ENCODE results near the gene FCN2.

GRCh38 chr9:134835987-134836386, 44.6 kb upstream of the FCN2 start:
- no peak for TF ChIP-seq CTCF (IDR thresholded peaks at IDR 0.05; ENCODE audit: low read length)
- TF ChIP-seq EZH2 (IDR thresholded peaks at IDR 0.05; ENCODE audit: borderline replicate concordance, low read length) = no peak
